HCEC 1CT (cell line): Measurements from ENCODE around the gene LRRC38.

Experiments
- DNase-seq: peaks from one replicate; pipeline ENCODE4 v3.0.0-alpha.2; 2017

The LRRC38 gene

GRCh38 chr1:13516606-13517005 is 2.8 kb upstream of the LRRC38 start:
- no peak for DNase-seq

GRCh38 chr1:13514821-13515220 is 1.0 kb upstream of the LRRC38 start:
- no peak for DNase-seq

GRCh38 chr1:13513063-13513894 is 524 bp downstream of the LRRC38 start:
- no peak for DNase-seq

- DNase-seq, result no peak
Observed at GRCh38 chr1:13512472-13512871, 1.3 kb downstream of the LRRC38 start.

GRCh38 chr1:13510499-13510898 is 3.3 kb downstream of the LRRC38 start:
- DNase-seq, result no peak

- DNase-seq, result no peak
Observed at GRCh38 chr1:13507075-13507474, 6.7 kb downstream of the LRRC38 start.

- no peak for DNase-seq
Observed at GRCh38 chr1:13505020-13505419, 8.8 kb downstream of the LRRC38 start.

- DNase-seq, result no peak
Observed at GRCh38 chr1:13500806-13501205, 13.0 kb downstream of the LRRC38 start.

GRCh38 chr1:13499422-13499821 is 14.4 kb downstream of the LRRC38 start:
- DNase-seq, result no peak

GRCh38 chr1:13498553-13498952 is 15.2 kb downstream of the LRRC38 start:
- DNase-seq, result no peak

GRCh38 chr1:13495186-13495585 is 18.6 kb downstream of the LRRC38 start:
- DNase-seq, result no peak

GRCh38 chr1:13494712-13495111 is 19.1 kb downstream of the LRRC38 start:
- DNase-seq, result no peak

- DNase-seq, result no peak
Observed at GRCh38 chr1:13494025-13494424, 19.8 kb downstream of the LRRC38 start.

GRCh38 chr1:13492711-13493110 is 21.1 kb downstream of the LRRC38 start:
- DNase-seq, result no peak

- DNase-seq, result no peak
Observed at GRCh38 chr1:13487957-13488356, 25.8 kb downstream of the LRRC38 start.

GRCh38 chr1:13487143-13487868 is 26.5 kb downstream of the LRRC38 start:
- no peak for DNase-seq

- DNase-seq, result no peak
Observed at GRCh38 chr1:13483946-13484345, 29.9 kb downstream of the LRRC38 start.

- DNase-seq, result no peak
Observed at GRCh38 chr1:13482600-13482999, 31.2 kb downstream of the LRRC38 start.

GRCh38 chr1:13479171-13479856 is 34.5 kb downstream of the LRRC38 start:
- no peak for DNase-seq

- no peak for DNase-seq
Observed at GRCh38 chr1:13478692-13479091, 35.1 kb downstream of the LRRC38 start.

GRCh38 chr1:13469343-13469742 is 44.5 kb downstream of the LRRC38 start:
- no peak for DNase-seq

- no peak for DNase-seq
Observed at GRCh38 chr1:13465515-13465914, 48.3 kb downstream of the LRRC38 start.

- no peak for DNase-seq
Observed at GRCh38 chr1:13462682-13463081, 51.1 kb downstream of the LRRC38 start.

- DNase-seq, result no peak
Observed at GRCh38 chr1:13461977-13462376, 51.8 kb downstream of the LRRC38 start.
